UCSD-AML1 (cell line): ENCODE data around the gene SRXN1.
"Not testable (repeated sequence)": the region's sequence is repeated elsewhere in the genome, so short reads cannot be mapped to it uniquely, and the experiment has no call there.

Source experiments
- DNase-seq: peaks from one replicate; lab custom pipeline; 2025; ENCODE audit not compliant: unreplicated experiment; lab: John Stamatoyannopoulos, UW

Gene SRXN1

GRCh38 chr20:655726-656624, 3.0 kb upstream of the SRXN1 start:
- no peak for DNase-seq

GRCh38 chr20:654417-654750, 1.4 kb upstream of the SRXN1 start:
- no peak for DNase-seq

GRCh38 chr20:653590-654416, 803 bp upstream of the SRXN1 start:
- no peak for DNase-seq

- DNase-seq, result no peak
Measured at GRCh38 chr20:652615-653109, 338 bp downstream of the SRXN1 start.

DNA sequence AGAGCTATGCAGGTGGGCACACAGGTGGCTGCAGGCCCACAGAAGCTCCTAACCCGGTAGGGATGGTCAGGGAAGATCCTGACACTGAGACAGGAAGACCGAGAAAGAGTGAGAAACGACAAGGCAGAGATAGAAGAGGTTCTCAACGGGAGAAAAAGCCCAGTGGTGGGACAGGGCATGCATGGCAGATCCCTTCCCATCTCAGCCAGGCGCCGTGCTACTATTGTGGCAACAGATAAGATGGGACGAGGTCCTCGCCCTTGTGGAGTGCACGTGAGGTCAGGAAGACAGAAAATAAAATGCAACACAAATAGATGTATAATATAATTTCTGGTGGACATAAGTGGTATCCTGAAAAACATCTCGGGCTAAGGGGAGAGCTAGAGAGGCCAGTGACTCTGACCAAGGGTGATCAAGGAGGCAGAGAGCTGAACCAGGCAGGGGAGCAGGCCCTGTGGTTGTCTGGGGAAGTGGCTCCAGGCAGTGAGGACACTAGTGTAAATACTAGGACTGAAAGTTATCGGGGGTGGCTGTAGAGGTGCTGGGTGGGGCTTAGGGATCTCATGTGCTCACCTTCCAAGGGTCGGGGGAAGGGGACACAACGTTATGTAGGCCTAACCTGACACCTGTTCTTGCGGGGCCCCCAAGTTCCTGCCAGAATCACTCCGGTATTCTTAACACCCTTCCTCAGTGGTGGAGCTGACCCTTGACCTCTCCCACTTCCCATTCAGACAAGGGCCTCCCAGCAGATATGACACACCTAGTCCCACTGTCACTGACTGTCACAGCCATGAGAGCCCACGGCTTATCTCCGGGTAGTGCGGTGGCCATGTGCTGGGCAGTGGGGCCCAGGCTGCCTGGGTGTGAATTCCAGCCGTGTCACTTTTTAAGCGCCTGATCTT, 1.0 kb downstream of the SRXN1 start:
- DNase-seq, result no peak

DNA sequence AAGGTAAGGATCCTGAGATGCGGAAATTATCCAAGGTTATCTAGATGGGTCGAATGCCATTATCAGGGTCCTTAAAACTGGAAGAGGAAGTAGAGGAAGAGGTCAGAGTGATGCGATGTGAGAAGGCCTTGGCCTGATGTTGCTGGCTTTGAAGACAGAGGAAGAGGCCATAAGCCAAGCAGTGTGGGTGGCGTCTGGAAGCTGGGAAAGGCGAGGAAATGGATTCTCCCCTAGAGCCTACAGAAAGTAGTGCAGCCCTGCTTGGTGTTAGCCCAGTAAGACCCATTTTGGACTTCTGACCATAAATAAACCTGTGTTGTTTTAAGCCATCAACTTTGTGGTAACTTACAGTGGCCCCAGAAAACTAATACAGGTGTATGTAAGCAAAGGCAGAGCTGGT, 2.0 kb downstream of the SRXN1 start:
- DNase-seq, result no peak

- DNase-seq, result no peak
Measured at GRCh38 chr20:650281-650680, 2.7 kb downstream of the SRXN1 start.

GRCh38 chr20:647479-648019, 5.5 kb downstream of the SRXN1 start:
- DNase-seq, result no peak

DNA sequence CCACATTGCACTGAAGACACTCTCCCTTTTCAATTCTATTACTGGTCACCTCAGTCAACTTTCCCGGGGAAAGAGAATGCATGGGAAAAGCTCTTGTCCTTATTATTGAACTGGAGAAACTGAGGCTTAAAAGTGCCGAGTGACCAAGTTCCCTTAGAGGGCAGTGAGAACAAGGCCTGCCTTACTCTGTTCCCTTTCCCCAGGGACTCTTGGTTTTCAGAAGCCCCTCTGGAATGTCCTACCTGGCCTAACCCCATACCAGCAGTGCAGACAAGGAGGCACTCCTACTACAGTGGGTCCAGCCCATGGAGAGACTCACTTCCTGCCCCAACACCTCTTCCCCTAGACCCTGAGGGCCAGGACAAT, 6.1 kb downstream of the SRXN1 start:
- DNase-seq, result no peak

DNA sequence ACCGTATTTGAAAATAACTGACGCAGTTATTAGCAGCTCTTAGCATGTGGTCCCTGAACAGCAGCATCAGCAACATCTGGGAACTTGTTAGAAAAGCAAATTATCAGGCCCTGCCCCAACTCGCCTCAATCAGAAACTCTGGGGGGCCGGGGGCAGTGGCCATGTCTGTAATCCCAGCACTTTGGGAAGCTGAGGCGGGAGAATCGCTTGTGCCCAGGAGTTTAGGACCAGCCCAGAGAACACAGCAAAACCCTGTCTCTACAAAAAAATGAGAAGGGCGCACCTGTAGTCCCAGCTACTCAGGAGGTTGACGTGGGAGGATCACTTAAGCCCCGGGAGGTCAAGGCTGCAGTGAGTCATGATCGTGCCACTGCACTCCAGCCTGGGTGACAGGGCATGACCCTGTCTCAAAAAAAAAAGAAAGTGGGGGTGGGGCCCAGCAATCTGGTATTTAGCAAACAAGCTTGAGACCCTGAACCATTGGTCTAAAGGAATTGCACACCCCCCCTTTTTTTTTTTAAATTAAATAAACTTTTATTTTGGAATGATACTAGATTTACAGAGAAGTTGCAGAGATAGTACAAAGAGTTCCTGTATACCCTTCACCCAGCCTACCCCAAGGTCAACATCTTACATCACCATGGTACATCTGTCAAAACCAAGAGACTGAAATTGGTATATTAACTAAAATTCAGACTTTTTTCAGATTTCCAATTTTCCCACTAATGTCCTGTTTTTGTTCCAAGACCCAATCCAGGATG, 6.7 kb downstream of the SRXN1 start:
- DNase-seq, result no peak

DNA sequence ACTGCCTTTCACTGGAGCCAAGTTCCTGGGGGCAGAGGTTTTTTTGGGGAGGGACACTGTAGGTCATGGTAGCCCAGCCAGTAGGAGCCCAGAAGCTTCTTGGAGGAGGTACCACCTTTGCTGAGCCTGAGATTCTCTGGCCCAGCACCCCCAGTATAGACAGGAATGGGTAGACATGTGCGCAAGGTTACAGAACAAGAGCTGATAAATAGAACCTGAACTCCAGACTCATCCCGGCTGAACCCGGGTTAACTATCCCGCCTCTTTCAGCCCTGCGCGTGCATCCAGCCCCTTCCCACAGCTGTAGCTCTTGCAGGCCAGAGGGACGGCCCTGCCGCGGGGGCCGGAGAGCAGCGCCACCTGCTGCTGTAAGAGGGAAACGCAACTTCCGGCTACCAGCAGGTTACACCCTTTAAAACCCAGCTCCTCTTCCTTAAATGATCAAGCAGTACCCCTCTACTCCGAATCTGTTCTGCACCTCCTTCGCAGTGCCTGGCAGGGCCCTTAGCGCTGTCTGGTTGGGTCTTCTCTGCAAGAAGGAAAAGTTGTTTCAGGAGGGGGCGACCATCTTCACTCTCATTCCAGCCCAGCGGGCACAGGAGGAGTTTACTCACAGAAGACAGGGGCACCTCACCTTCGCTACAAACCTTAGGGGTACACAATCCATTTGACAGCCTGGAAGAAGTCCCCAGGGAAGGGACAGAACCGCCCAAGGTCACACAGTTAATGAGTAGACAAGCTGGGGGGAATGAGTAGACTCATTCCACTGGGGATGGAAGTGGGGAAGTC, 7.5 kb downstream of the SRXN1 start:
- peak; percentile 84 for DNase-seq

GRCh38 chr20:644692-645317, 8.2 kb downstream of the SRXN1 start:
- no peak for DNase-seq

- DNase-seq, result no peak
Measured at GRCh38 chr20:642398-643174, 10.4 kb downstream of the SRXN1 start.

DNA sequence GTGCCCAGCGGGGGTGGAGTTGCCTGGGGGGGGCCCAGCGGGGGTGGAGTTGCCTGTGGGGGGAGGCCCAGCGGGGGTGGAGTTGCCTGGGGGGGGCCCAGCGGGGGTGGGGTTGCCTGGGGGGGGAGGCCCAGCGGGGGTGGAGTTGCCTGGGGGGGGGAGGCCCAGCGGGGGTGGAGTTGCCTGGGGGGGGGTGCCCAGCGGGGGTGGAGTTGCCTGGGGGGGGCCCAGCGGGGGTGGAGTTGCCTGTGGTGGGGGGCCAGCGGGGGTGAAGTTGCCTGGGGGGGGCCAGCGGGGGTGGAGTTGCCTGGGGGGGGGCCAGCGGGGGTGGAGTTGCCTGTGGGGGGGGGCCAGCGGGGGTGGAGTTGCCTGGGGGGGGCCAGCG, 11.0 kb downstream of the SRXN1 start:
- not testable (repeated sequence) for DNase-seq

GRCh38 chr20:641516-641875, 11.5 kb downstream of the SRXN1 start:
- no peak for DNase-seq

DNA sequence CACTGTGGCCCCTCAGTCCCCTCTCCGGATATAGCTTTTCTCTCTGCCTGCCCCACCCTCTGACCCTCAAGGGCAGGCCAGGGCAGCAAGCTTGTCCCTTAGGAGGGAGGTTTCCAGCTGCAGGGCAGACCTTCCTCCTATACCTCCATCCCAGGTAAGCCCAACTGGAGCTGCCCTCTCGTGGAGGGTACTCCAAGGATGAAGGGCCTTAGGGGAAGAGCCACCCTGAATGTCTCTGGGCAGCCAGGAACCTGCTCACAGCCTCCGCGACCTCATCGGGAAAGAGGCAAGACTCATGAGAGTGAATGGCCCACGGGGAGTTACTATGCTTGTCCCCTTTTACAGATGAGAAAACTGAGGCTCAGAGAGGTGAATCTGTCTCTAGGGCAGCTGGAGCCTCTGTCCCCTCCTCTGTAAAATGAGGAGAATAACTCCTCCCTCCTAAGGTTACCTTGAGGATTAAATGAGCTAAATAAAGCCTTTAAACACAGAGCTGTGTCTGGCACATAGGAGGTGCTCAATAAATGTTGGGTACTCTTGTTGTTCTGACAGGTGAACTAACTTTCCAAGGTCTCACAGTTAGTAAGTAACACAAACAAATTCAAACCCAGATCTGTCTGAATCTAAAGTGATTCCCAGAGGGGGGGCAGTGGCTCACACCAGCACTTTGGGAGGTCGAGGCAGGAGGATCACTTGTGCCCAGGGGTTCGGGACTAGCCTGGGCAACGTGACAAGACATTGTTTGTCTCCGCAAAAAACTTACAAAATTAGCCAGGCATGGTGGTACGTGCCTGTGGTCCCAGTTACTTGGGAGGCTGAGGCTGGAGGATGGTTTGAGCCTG, 12.1 kb downstream of the SRXN1 start:
- no peak for DNase-seq

DNA sequence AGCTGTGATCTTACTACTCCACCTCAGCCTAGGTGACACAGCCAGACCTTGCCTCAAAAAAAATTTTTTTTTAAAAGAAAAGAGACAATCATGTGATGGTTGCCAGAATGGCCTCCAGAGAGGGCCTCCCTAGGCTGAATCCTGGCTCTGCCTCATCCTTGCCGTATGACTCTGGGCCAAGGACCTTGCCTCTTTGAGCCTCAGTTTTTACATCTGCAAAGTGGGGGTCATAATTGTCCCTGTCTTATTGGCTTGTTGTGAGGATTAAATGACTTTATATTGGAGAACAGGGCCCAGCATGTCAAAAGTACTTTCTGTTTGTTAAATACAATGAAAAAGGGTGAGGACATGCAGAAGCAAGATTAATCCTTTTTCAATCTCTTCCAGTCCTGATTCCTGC, 14.4 kb downstream of the SRXN1 start:
- DNase-seq, result no peak
